GM15510 (cell line): ENCODE data around the gene B3GAT1.

Source experiments
- POLR2A ChIP-seq: IDR thresholded peaks from 3 replicates; pipeline ENCODE4 v1.6.1; 2011; ENCODE audit warnings: borderline replicate concordance; ENCODE audit not compliant: insufficient read length; ENCODE audit errors: extremely low read depth

The B3GAT1 gene

DNA sequence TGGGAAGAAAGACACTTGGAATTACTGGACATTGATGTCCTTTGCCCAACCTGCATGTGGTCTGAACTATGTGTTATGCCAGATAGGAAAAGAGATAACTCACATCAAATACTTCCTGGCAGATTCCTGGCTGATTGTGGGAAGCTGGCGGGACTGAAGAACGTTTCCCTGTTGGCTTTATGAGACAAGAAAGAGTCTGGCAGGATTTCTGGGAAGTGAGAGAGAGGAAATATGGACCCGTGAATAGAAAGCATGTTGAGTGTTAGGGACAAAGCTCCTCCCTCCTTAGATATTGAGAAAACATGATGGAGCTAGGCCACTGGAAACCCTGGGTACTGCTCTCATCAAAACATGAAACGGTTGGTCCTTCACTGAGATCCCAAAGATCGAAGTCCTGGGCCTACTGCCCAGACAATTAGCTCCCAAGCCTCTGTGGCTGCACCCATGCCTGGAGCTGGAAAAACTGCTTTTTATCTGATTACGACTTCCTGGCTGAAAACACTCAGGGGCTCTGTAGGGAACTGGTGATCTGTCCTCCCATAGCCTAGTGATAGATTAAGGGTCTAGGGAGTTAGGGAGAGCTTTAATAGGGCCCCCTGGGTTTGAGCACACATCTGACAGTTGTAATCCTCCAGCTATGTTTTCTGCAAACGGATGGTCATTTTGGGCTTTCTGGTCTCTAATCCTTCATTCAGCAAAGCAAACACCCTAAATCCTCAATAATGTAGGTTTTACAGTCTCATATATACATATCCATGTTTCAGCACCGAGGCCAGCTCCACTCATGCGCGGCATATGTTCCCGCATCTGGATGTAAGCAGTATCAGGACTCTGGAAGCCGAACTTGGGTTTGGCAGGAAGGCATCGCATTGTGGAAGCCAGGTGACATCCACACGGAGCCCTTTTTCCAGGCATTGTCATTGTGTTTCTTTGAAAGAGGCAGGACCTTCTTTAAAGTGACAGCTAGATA is 6.1 kb upstream of the B3GAT1 start:
- TF ChIP-seq POLR2A: no peak

DNA sequence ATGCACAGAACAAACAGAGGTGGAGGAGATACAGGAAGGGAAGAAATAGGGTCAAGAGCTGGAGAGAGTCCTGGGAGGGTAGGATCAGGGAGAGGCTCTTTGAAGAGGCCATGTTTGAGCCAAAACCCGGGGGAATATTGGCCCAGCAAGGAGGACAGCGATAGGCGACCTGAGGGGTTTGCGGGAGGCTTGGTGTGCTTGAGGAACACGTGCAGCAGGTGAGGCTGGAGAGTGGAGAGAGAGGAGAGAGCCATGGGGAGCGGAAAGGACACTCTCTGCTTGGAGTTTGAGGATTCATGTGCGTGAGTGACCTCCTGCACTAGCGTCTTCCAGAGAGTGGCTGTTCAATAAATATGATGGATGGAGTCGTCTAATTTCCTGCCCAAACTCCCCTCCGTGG is 4.7 kb upstream of the B3GAT1 start:
- no peak for TF ChIP-seq POLR2A

DNA sequence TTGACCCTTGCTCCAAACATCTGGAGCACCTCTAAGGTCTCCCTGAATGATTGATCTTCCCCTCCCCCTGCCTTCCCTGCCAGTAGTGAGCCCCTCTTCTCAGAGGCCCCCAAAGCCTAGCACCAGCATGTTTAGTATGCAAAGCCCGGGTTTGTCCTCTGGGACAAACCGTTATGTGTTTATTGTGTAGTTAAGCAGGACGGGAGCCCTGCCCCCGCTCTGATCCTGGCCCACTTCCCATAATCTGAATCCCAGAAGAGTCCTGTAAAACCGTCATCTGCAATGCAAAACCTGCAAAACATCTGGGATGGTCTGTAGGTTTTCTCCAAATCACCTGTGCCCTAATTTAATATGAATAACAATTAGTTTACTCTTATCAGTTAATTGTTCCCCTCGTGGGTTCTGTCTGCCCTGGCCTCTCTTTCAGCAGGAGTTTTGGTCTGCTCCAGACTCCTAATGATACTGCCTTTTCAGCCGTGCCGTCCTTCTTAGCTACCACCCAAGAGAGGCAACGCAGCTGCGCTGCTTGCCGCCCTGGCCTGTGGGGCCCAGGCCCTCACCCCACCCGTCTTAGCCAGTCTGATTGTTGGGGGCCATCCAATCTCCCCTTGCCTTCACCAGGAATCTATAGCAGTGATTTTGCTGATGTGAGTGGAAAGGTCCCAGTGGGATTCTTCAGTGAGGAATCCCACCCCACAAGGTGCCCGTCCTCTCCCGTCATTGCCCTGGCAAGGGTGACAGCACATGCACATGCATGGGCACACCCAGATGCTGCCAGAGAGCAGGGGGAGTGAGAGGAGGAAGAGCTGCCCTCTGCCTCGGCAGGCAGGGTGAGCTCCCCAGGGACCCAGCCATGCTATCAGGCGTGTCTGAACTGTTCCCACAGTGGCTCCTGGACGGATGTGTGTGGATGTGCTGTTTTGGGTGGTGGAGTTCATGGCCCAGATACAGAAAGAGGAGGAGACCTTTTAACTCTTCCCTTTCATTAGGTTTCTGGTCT is 3.0 kb upstream of the B3GAT1 start:
- TF ChIP-seq POLR2A: no peak

DNA sequence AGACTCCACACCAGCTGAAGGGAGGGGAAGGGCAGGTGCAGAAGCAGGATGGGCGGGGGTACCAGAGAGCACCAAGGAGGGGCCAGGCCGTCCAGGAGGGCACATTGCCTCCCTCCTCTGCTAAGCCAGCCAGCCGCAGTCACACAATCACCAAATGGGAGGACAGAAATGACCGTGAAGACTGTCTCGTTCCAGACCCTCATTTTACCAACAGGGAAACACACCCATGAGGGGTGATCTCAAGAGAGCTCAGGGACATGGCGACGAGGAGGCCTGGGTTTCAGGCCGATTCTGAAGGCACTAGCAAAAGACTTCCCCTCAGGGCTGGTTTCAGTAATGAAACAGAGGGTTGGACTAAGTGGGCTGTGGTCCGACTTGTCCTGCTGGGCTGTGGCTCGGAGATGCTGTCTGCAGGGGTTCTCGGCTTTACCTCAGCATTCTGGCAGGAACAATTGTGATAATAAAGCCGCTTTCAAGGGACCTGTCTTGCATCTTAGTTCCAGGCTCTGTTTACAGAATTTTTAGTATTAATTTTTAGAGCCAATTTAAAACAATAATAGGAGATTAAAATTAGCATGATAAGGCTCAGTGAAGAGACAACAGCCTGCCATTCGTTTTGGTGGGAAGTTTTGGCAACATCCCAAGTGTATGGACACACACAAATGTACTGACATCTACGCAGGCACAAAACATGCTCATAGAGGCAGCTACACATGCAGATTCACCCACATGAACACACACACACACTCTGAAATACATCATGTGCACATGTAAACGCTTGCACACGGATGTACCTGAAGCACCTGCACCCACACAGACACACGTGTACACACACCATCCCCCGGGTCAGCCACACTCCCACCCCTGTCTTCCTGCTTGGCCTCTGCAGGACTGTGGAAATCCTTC is 2.0 kb upstream of the B3GAT1 start:
- TF ChIP-seq POLR2A: no peak

DNA sequence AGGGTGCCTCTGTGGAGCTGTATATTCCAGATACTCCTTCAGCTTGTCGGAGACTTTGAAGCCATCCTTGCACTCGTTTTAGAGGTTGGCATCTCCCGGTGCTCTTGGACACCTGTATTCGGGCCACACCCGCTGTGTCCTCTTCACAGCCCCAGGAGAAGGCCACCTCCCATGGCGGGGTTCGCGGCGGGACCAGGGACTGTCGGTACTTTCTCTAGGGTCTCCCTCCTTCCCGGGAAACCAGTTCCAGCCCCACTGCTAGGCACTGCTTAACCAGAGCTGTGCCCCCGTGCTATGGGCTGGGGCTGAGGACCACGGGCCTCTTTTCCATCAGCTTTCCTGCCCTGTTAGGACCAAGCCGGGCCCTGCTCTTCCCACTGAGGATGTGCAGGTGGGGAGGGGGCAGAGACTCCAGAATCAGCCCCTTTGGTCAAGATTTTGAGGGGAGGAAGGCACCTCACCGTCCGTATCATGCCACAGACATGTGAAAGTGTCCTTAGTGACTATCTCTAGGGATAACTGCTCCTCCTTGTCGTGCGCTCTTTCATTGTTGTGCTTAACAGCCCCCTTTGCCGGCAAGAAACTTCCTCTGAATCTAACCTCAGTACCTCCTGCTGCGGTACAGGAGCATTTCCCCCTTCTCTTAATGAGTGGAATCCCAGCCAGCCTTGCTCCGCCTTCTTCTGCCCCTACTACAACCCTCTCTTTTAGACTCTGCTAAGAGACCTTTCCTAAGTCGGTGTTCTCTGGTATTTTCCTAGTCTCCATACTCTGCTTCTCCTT is 1.2 kb upstream of the B3GAT1 start:
- TF ChIP-seq POLR2A: no peak

DNA sequence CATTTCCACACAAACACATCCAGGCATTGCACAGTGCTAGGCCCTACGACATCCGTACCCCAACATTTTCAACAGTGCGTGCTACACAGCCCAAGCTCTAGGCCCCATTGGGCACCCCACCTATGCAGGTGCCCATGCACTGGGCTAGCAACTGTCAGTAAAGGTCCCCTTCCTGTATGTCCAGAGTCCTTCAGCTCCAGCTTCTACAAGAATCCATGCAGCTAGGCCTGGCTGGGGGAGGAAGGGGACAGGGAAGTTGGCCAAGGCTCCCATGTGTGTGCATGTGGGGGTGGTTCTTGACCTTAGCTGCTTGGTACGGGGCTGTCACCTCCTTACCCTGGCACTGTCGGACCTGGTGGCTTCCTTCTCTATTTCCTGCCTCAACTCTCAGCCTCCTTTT is 1.3 kb downstream of the B3GAT1 start:
- no peak for TF ChIP-seq POLR2A

DNA sequence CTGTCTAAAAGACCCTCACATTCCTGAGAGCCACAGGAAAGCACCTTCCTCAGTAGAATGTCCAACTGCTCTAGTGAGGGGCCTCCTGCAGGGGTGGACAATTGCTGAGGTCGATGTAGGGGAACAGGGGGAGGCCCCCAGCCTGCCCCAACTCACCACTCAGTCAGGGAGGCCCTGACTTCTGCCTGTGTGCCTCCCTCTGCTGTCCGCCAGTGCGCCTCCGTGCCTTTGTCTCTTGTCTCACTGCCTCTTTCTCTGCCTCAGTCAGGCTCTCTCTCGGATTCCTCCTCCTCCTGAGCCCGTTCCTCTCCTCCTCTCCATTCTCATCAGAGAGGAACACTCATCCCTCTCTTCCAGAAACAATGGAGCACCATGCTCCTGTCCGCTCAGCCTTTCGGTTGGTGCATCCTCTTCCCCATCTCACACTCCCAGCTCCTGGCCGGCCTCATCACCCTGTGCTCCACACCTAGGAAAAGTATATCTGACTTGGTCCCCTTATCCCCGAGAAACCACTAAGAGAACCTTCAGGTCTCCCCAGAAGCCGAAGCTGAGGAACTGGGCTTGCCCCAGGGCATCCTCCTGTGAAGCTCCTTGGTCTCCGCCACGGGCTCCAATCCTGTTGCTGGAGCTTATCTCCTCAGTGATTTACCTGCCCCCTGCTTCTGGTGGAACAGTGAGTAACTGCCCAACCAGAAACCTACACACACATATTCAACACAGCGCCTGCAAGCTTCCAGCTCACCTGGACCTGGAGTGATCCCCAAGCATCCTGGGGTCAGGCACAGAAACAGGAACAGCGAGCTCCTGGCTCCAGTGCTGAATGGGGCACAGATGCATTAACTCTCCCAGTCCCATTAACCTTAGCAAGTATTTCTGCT is 2.3 kb downstream of the B3GAT1 start:
- TF ChIP-seq POLR2A: no peak

DNA sequence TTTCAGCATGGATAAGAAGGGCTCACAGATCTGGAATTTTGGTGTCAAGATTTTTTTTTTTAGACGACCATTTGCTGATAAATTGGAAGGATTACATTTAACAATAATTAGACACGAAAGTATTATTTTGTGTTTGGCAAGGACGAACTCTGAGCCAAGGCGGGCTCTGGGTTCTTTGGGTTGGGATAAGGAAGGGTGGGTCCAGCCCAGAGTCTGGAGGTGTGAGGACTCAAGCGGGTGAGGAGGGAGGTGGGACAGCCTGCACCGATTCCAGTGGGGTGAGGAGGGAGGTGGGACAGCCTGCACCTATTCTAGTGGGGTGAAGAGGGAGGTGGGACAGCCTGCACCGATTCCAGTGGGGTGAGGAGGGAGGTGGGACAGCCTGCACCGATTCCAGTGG is 4.1 kb downstream of the B3GAT1 start:
- TF ChIP-seq POLR2A: no peak

DNA sequence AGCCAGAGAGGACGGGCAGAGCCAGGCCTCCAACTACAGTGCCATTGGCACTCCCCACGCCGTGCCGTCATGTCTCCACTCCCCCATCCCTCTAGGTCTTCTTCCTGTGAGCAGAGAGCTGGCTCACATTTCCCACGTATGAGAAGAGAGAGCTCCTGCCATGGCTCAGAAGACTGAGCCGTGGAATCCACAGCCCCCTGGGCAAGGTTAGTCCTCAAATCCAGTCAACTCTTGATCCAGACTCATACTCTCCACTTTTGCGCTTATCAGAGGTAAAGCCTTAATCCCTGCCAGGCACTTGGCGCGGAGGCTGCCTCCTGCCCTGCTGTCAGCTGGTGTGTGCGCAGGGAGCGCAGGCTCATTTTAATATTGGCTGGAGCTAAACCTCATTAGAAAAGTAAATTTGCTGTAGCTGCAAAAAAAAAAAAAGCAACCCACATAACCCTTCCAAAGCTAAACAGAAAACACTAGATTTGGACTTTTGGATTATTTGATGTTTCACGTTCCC is 4.7 kb downstream of the B3GAT1 start:
- no peak for TF ChIP-seq POLR2A

DNA sequence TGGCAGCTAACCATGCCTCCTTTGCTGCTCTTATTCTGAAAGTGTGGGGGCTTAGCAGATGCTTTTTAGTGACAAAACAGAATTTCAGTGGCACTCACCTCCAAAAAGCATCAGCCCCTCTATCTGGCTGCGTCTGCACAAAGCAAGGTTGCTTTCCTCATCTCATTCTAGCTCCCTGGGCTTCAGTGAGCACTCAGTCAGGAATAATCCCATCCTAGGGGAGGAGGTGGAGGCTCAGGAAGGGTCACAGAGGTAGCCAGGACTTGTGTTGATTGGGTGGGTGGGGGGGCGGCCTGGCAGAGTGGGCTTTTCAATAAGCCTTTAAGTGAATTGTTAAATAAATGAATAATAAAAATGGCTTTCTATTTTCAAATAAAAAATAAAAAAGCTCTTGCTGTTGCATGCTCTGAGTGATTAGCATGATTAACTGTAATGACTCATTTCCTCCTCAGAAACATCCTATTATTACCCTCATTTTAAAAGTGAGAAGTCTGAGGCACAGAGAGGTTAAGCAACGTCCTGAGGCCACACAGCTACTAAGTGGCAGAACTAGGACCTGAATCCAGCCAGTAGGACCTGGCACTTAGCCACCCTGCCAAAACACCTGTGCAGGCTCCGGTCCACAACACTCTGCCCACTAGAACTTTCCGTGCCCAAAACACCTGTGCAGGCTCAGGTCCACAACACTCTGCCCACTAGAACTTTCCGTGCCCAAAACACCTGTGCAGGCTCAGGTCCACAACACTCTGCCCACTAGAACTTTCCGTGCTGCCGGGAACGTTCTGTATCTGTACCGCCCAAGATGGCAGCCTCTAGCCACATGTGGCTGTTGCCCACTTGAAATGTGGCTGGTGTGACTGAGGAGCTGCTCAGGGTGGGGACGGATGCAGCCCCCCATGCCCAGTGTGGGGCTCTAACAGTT is 5.5 kb downstream of the B3GAT1 start:
- no peak for TF ChIP-seq POLR2A

DNA sequence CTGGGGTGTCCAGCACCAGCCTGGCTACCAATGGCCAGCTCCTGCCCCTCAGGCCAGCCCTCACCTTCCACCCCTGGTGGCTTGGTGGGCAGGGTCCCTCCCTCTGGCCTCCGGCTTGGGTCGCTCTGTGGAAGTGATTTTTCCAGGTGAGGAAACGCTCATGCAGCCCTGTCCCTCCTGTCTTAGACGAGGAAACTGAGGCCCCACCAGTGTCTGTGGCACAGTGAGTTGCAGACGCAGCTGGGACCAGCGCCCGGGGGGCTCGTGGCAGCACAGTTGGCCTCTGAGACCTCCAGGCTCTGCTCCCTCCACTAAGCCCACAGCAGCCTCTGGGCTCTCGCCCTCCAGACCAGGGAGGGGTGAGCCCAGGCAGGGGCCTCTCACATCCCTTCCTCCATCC is 6.2 kb downstream of the B3GAT1 start:
- TF ChIP-seq POLR2A: no peak
